ENCODE data around the gene PPP1R9B.

Gene PPP1R9B

GRCh38 chr17:50173335-50173941 is 23.0 kb upstream of the PPP1R9B start:
- peak; percentile 87 for DNase-seq (ENCODE audit: low read depth)

- DNase-seq (ENCODE audit: low read depth), result no peak
These were observed 22.5 kb upstream of the PPP1R9B start for GRCh38 chr17:50172936-50173334.

- no peak for DNase-seq (ENCODE audit: low read depth)
These were observed 21.7 kb upstream of the PPP1R9B start for GRCh38 chr17:50172130-50172529.

- no peak for DNase-seq (ENCODE audit: low read depth)
These were observed 21.0 kb upstream of the PPP1R9B start for GRCh38 chr17:50171371-50172071.

- no peak for DNase-seq (ENCODE audit: low read depth)
These were observed 20.3 kb upstream of the PPP1R9B start for GRCh38 chr17:50170662-50171370.

DNA sequence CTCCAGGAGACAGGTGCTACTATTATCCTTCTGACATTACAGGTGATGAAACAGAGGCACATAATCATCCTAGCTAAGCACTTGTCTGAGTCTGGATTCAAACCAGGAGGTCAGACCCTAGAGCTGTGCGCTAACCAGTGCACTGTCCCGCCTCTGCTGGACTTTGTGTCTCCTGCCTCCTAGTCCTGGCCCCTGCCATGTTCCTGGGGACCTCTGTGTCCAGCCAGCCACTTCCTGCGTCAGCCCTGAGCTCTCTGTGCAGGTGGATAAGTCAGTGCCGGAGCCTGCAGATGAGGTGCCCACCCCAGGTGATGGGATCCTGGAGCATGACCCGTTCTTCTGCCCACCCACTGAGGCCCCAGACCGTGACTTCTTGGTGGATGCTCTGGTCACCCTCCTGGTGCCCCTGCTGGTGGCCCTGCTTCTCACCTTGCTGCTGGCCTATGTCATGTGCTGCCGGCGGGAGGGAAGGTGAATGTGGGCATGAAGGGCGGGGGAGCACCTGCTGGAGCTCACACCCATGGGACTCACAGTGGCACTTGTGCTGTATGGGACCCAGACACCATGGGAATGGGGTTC is 19.5 kb upstream of the PPP1R9B start:
- DNase-seq (ENCODE audit: low read depth), result no peak

- no peak for DNase-seq (ENCODE audit: low read depth)
These were observed 18.8 kb upstream of the PPP1R9B start for GRCh38 chr17:50169121-50169764.

- no peak for DNase-seq (ENCODE audit: low read depth)
These were observed 17.8 kb upstream of the PPP1R9B start for GRCh38 chr17:50168319-50168718.

GRCh38 chr17:50167371-50167770 is 16.9 kb upstream of the PPP1R9B start:
- DNase-seq (ENCODE audit: low read depth), result no peak

DNA sequence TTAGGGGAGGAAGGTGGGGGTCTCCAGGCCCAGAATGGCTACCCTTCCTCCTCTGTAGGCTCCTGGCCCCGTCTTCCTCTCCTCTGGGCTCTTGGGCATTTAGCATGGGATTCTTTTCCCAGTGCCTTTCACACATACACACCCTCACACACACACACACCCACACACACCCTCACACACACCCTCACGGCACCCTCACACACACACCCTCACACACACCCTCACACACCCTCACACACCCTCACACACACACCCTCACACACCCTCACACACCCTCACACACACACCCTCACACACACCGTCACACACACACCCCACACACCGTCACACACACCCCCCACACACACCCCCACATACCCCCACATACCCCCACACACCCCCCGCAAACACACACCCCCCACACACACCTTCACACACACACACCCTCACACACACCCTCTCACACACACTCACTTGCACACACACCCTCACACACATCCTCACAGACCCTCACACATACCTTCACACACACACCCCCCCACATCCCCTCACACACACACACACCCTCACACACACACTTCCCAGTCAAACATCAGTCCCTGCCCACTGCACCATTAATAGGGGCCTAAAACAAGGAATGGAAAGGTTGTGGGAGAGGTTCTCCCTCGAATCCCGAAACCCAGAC is 16.2 kb upstream of the PPP1R9B start:
- no peak for DNase-seq (ENCODE audit: low read depth)

- no peak for DNase-seq (ENCODE audit: low read depth)
These were observed 15.5 kb upstream of the PPP1R9B start, which contains the start of gene SGCA for GRCh38 chr17:50165867-50166517. SGCA (plus strand) TSS chr17:50166005; CDS start chr17:50166041, 36 bp downstream.

DNA sequence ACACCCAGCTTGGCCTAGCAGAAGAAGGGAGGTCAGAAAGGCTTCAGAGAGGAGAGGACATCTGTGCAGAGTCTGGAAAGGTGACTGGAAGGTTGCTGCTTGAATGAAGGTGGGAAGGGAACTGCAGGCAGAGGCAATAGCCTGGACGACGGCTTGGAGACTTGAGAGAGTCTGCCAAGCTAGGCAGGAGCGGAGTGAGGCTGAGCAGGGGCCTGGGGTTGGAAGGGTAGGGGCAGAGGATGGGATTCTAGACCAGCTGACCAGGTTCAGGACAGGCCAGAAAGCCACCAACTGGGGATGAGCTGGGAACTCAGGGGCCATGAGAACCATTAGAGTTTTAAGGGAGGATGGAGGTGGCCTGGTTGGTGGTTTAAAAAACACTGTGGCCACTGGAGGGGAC is 15.0 kb upstream of the PPP1R9B start:
- DNase-seq (ENCODE audit: low read depth), result no peak

DNA sequence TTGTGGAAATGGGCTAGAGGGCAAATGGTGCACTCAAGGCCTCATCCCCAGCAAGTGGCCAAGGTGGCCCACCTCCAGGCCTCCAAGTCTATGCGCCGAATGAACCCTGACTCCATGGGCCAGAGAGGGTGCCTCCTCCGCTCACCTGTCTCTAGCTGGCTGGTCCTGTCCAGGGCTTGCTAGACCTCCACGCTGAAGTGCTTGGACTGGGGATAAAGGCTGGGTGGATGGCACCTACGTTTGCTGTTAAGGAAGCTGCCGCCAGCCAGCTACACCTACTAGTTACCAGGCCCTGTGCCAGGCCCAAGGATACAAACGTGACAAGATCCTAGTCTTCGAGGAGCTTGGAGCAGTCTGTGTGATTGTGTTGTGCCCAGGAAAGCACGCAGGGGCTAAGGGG is 14.6 kb upstream of the PPP1R9B start:
- no peak for DNase-seq (ENCODE audit: low read depth)

DNA sequence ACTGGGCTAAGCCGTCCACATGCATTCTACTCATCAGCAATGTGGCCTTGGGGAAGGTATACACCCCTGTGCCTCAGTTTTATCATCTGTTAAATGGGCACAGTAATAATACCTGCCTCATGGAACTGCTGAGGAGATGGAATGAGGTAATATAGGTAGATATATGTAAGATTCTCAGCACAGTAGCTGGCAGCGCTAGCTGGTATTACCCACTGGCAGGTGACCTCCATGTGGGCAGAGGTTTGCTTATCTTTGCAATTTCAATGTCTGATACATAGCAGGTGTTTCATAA is 14.2 kb upstream of the PPP1R9B start:
- no peak for DNase-seq (ENCODE audit: low read depth)

DNA sequence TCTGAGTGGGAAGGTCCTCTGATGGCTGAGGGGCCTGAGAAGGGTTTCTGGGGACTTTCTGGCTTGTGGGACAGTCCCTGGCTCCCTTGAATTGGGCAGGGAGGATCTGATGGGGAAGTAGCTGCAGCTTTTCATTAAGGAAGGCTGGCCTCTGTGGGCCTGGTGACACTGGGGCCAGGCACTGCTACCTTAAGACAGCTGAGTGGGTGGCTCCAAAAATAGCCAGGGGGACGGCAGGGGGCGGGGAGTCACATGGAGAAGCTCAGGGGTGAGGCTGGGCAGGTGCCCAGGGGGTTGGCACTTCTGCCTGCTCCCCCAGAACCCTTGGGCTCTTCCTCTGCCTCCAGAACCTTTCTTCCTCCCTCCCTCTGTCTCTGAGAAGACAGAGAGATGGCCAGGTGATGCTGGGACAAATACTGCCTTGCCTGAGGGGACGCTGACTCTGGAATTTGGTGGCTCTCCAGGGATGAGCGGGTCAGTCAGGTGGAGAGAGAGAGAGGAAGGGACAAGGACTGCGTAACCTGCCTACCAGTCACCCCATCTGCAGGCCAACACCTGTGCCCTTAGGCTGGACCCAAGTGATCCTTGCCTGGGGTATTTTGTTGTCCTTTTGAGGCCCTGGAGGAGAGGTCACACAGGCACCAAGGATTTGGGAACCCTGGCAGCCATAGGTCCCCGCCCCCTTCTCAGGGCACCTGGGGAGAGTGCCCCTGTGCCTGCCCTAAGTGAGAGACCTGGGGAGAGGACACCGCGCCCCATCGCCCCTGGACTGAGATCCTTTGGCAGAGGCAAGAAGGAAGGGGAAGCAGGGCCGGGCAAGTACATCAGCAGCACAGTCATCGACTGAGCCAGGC is 13.6 kb upstream of the PPP1R9B start:
- no peak for DNase-seq (ENCODE audit: low read depth)

- no peak for DNase-seq (ENCODE audit: low read depth)
These were observed 12.2 kb upstream of the PPP1R9B start for GRCh38 chr17:50162466-50163254.

DNA sequence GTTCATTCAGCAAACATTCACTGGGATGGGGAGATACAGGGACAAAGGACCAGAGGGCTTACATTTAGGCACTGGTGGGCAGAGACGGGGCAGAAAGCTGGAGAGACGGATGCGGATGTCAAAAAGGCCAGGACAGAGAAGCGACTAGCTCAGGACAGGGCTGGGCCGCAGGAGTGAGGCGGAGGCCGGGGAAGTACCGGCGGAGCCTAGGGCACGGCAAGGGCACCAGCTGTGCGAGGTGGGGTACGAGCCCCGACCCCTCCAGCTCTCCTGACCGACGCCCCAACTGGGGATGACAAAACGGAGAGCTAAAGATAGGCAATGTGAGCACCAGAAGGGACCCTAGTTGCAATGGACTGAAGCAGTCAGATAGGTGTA is 11.4 kb upstream of the PPP1R9B start:
- no peak for DNase-seq (ENCODE audit: low read depth)

GRCh38 chr17:50161023-50161910 is 10.8 kb upstream of the PPP1R9B start:
- peak; percentile 71 for DNase-seq (ENCODE audit: low read depth)

DNA sequence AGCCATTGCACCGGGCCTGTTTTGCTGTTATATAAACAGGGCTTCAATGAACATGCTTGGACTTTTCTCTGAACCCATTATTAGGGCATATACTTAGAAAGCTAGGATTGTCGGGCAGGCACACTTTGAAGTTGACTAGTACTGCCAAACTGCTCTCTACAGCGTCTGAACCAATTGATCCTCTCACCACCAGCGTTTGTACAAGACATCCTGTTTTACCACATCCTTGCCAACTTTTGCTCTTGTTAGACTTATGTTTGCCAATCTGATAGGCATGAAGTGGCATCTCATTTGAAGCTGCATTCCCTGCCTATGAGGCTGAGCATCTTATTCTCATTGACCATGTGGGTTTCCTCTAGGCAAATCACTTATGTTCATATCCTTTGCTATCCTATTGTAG is 7.4 kb upstream of the PPP1R9B start:
- no peak for DNase-seq (ENCODE audit: low read depth)

Measured in stromal cell of bone marrow (primary cell).